HG02588 (cell line): Measurements from ENCODE around the gene SULT1C4.
"Not testable (repeated sequence)": the region's sequence is repeated elsewhere in the genome, so short reads cannot be mapped to it uniquely, and the experiment has no call there.

Source experiments
- ATAC-seq: cut with Tn5 transposase; IDR thresholded peaks from one replicate; pipeline ENCODE4 v1.9.1; 2021; ENCODE audit warnings: mild to moderate bottlenecking, moderate library complexity; ENCODE audit not compliant: unreplicated experiment

SULT1C4 gene

GRCh38 chr2:108412995-108413710 is 35.4 kb downstream of the SULT1C4 start:
- ATAC-seq: no peak

- no peak for ATAC-seq
These were observed 35.9 kb downstream of the SULT1C4 start for GRCh38 chr2:108413711-108414095.

GRCh38 chr2:108414256-108414876 is 36.6 kb downstream of the SULT1C4 start:
- ATAC-seq: no peak

GRCh38 chr2:108414945-108415344 is 37.2 kb downstream of the SULT1C4 start:
- ATAC-seq: no peak

- no peak for ATAC-seq
These were observed 39.5 kb downstream of the SULT1C4 start for GRCh38 chr2:108417254-108417653.

GRCh38 chr2:108418416-108418815 is 40.7 kb downstream of the SULT1C4 start:
- ATAC-seq: no peak

- ATAC-seq: no peak
These were observed 45.3 kb downstream of the SULT1C4 start for GRCh38 chr2:108423067-108423466.

- ATAC-seq: no peak
These were observed 45.9 kb downstream of the SULT1C4 start for GRCh38 chr2:108423502-108424251.

GRCh38 chr2:108428286-108429009 is 50.7 kb downstream of the SULT1C4 start:
- ATAC-seq: no peak

- ATAC-seq: not testable (repeated sequence)
These were observed 57.8 kb downstream of the SULT1C4 start for GRCh38 chr2:108435578-108435977.

GRCh38 chr2:108436976-108437375 is 59.2 kb downstream of the SULT1C4 start:
- ATAC-seq: no peak
